Right lobe of liver (tissue), 6 donors: Measurements from ENCODE around the gene MTUS2. TPM values are rescaled to one million over a fixed set of nuclear protein-coding genes. Genes with fewer than 3 reads are reported as not detected.

Experiments used
- ATAC-seq, 4 donors: fragments of 200-7000 bp; cut with Tn5 transposase; one replicate each; pipeline ENCODE4 v1.9.1; 2020; ENCODE audit warnings: mild to moderate bottlenecking in 4 of 4, moderate library complexity in 4 of 4
- DNase-seq, 3 donors: peaks; one replicate each; pipeline ENCODE4 v3.0.0-alpha.2; 2020
- H3K27ac ChIP-seq, 3 donors: fragments of 200-600 bp; one replicate each; pipeline ENCODE4 v1.8.0; 2022
- H3K27me3 ChIP-seq, 2 donors: fragments of 200-600 bp; one replicate each; pipeline ENCODE4 v1.8.0; 2022
- H3K36me3 ChIP-seq, 4 donors: fragments of 200-600 bp; sonication (generic) in 1 of 4; one replicate each; pipeline versions ENCODE4 v1.5.1 to v1.8.0; 2017 to 2022; ENCODE audit warnings: control low read depth in 1 of 4
- H3K4me1 ChIP-seq, 4 donors: fragments of 200-600 bp; sonication (generic) in 1 of 4; one replicate each; pipeline versions ENCODE4 v1.5.1 to v1.8.0; 2017 to 2022; ENCODE audit warnings: control low read depth in 1 of 4
- H3K4me3 ChIP-seq, 3 donors: fragments of 200-600 bp; one replicate each; pipeline ENCODE4 v1.8.0; 2022
- H3K9me3 ChIP-seq, 4 donors: fragments of 200-600 bp; sonication (generic) in 1 of 4; one replicate each; pipeline versions ENCODE4 v1.5.1 to v1.8.0; 2017 to 2022; ENCODE audit warnings: control low read depth in 1 of 4
- CTCF ChIP-seq, 4 donors: fragments of 200-600 bp in 3 of 4; fragments of 450-650 bp in 1 of 4; IDR thresholded peaks; one replicate each; pipeline versions ENCODE4 v1.5.1 to v1.8.0; 2016 to 2022; ENCODE audit warnings: antibody characterized with exemption in 4 of 4, mild to moderate bottlenecking in 2 of 4
- POLR2A ChIP-seq: fragments of 450-650 bp; IDR thresholded peaks from one replicate; pipeline ENCODE4 v1.6.1; 2017; ENCODE audit warnings: antibody characterized with exemption, mild to moderate bottlenecking
- WGBS: methylation state at CpG from one replicate; pipeline ENCODE4 v1.1.6; 2018; ENCODE audit warnings: low coverage, low lambda C conversion rate; ENCODE audit not compliant: insufficient coverage; ENCODE audit errors: missing lambda C conversion rate; 5-methylcytosine and 5-hydroxymethylcytosine counted together
- intact Hi-C, 2 donors: fragments of 100-400 bp; cut with DNase I; formaldehyde crosslinking; loops; one replicate each; pipeline versions ENCODE4 v1.11.2 to v1.14.1; 2022
- total RNA-seq, 6 experiments: library from RNA; depleted of rRNA in 2 of 6; stranded (reverse); fragments of >200 nt in 2 of 6; fragmentation: NEBNext Ultra II Directional in 3 of 6; extraction: Animal tissue kit (Norgen Biotek cat#: 25700) in 3 of 6; gene quantifications; one replicate each; pipeline versions ENCODE4 v1.1.0 to v1.2.4, GENCODE V29; 2016 to 2023
- donor health status: DM: no; HTN: yes; CAD: no.
- donor health status: DM: no; HTN: no; CAD: no.
- donor health status: DM: no; HTN: no; CAD: no.
- donor health status: DM: no; HTN: yes; CAD: no.
- donor health status: DM: no; HTN: yes; CAD: no.

The MTUS2 gene
- total RNA-seq, 6 experiments from 2014 or later = 0.15 to 2.2 (median 0.98) TPM

GRCh38 chr13:29154390-29154789 lies 334.3 kb downstream of the MTUS2 start:
- Histone ChIP-seq H3K27ac (no peak overlapping the region), H3K9me3 (peaks cover 0 to 5% (median 0%) of the 10 kb centered on the region in 4 donors), H3K4me1 (no peaks in the 10 kb centered on the region), H3K27me3 (no peaks in the 10 kb centered on the region), H3K4me3 (no peak overlapping the region), H3K36me3 (no peaks in the 10 kb centered on the region)
- intact Hi-C loops = no loop called here
- WGBS = 40% methylated on average over 2 of the region's 2 CpGs
- ATAC-seq = peak in 1 of 4 donors; percentile 53
- no peak for TF ChIP-seq CTCF (IDR thresholded peaks at IDR 0.05)
- TF ChIP-seq POLR2A = no peak
- no peak for DNase-seq

GRCh38 chr13:29156136-29156535 lies 336.0 kb downstream of the MTUS2 start:
- ATAC-seq (peak in 1 of 4 donors; percentile 59), DNase-seq (no peak)
- peaks cover 0 to 5% (median 0%) of the 10 kb centered on the region in 4 donors for H3K9me3 ChIP-seq
- no peaks in the 10 kb centered on the region for H3K4me1 ChIP-seq
- no peaks in the 10 kb centered on the region for H3K27me3 ChIP-seq
- intact Hi-C loops = no loop called here
- TF ChIP-seq POLR2A (no peak), CTCF (IDR thresholded peaks at IDR 0.05) (no peak)
- 14% methylated on average over 1 of the region's 1 CpG for WGBS
- no peaks in the 10 kb centered on the region for H3K36me3 ChIP-seq
- H3K4me3 ChIP-seq = no peak overlapping the region
- no peak overlapping the region for H3K27ac ChIP-seq

GRCh38 chr13:29159871-29160270 lies 339.7 kb downstream of the MTUS2 start:
- Histone ChIP-seq H3K4me3 (no peak overlapping the region), H3K27ac (no peak overlapping the region), H3K4me1 (no peaks in the 10 kb centered on the region), H3K27me3 (no peaks in the 10 kb centered on the region), H3K9me3 (no peaks in the 10 kb centered on the region), H3K36me3 (no peaks in the 10 kb centered on the region)
- WGBS = 79% methylated on average over 5 of the region's 5 CpGs
- intact Hi-C loops = no loop called here
- ATAC-seq (peak in 1 of 4 donors; percentile 18), DNase-seq (no peak)
- no peak for TF ChIP-seq CTCF (IDR thresholded peaks at IDR 0.05)
- TF ChIP-seq POLR2A = no peak

- no peak for DNase-seq
- Histone ChIP-seq H3K4me1 (no peaks in the 10 kb centered on the region), H3K4me3 (no peak overlapping the region), H3K9me3 (no peaks in the 10 kb centered on the region), H3K36me3 (no peaks in the 10 kb centered on the region), H3K27me3 (no peaks in the 10 kb centered on the region), H3K27ac (no peak overlapping the region)
- peak in 1 of 4 donors; percentile 20 for ATAC-seq
- TF ChIP-seq POLR2A (no peak), CTCF (IDR thresholded peaks at IDR 0.05) (no peak)
- intact Hi-C loops = no loop called here
- WGBS = 71% methylated on average over 3 of the region's 3 CpGs
These were observed 340.7 kb downstream of the MTUS2 start for GRCh38 chr13:29160862-29161261.

- DNase-seq = no peak
- 54% methylated on average over 6 of the region's 6 CpGs for WGBS
- H3K4me1 ChIP-seq = no peaks in the 10 kb centered on the region
- H3K9me3 ChIP-seq = no peaks in the 10 kb centered on the region
- intact Hi-C loops = no loop called here
- H3K27me3 ChIP-seq = no peaks in the 10 kb centered on the region
- ATAC-seq = no peak
- H3K4me3 ChIP-seq = no peak overlapping the region
- H3K36me3 ChIP-seq = no peaks in the 10 kb centered on the region
- TF ChIP-seq POLR2A (no peak), CTCF (IDR thresholded peaks at IDR 0.05) (no peak)
- H3K27ac ChIP-seq = no peak overlapping the region
These were observed 341.5 kb downstream of the MTUS2 start for GRCh38 chr13:29161676-29162075.
